PC-3 (cell line): ENCODE data around the gene ZMYM4. TPM values are rescaled to one million over a fixed set of nuclear protein-coding genes. Genes with fewer than 3 reads are reported as not detected.

Experiments used
- ATAC-seq: fragments of 200-7000 bp; cut with Tn5 transposase; 2 replicates; pipeline ENCODE4 v1.9.1; 2020; ENCODE audit warnings: mild to moderate bottlenecking, moderate library complexity
- BruUV-seq: library from RNA; stranded (reverse); fragments of 400-500 nt; replicated peaks from 2 replicates; lab custom pipeline; 2021; lab: Mats Ljungman, UMichigan
- CTCF ChIA-PET: fragments of 300-600 bp; sonication (Branson Sonifier 250); formaldehyde crosslinking; loops from one replicate; lab custom pipeline; 2022; ENCODE audit warnings: antibody characterized with exemption; lab: Charles Lee
- POLR2A ChIA-PET: fragments of 300-600 bp; sonication (Branson Sonifier 250); formaldehyde crosslinking; loops from one replicate; lab custom pipeline; 2022; ENCODE audit warnings: antibody characterized with exemption; ENCODE audit not compliant: unreplicated experiment; lab: Charles Lee
- DNase-seq: peaks from one replicate; pipeline ENCODE4 v3.0.0-alpha.2; 2015
- H2AFZ ChIP-seq: fragments of 300-600 bp; sonication (generic); 2 replicates; pipeline ENCODE4 v1.6.0; 2016; ENCODE audit warnings: antibody characterized with exemption, low read length
- H3F3A ChIP-seq: fragments of 300-600 bp; sonication (generic); one replicate; pipeline ENCODE4 v1.6.0; 2017; ENCODE audit warnings: antibody characterized with exemption, low read length, control low read depth, mild to moderate bottlenecking; ENCODE audit not compliant: unreplicated experiment
- H3K27ac ChIP-seq: fragments of 300-600 bp; sonication (generic); 2 replicates; pipeline ENCODE4 v1.5.1; 2016; ENCODE audit warnings: mild to moderate bottlenecking, low read length
- H3K27me3 ChIP-seq: fragments of 300-600 bp; sonication (generic); 2 replicates; pipeline ENCODE4 v1.6.1; 2016; ENCODE audit warnings: low read length, mixed read lengths
- H3K36me3 ChIP-seq: fragments of 300-600 bp; sonication (generic); 2 replicates; pipeline ENCODE4 v1.6.1; 2016; ENCODE audit warnings: low read depth, mixed run types, low read length, mixed read lengths
- H3K4me1 ChIP-seq: fragments of 300-600 bp; sonication (generic); 2 replicates; pipeline ENCODE4 v1.5.1; 2016; ENCODE audit warnings: low read length; ENCODE audit not compliant: insufficient read depth
- H3K4me2 ChIP-seq: fragments of 300-600 bp; sonication (generic); 2 replicates; pipeline ENCODE4 v1.6.0; 2016; ENCODE audit warnings: low read length
- H3K4me3 ChIP-seq: fragments of 300-600 bp; sonication (generic); 2 replicates; pipeline ENCODE4 v1.5.1; 2016; ENCODE audit warnings: mild to moderate bottlenecking, low read length, mixed read lengths
- H3K79me2 ChIP-seq: fragments of 300-600 bp; sonication (generic); 2 replicates; pipeline ENCODE4 v1.6.1; 2017; ENCODE audit warnings: low read length, mixed read lengths
- H3K9ac ChIP-seq: fragments of 300-600 bp; sonication (generic); 2 replicates; pipeline ENCODE4 v1.6.0; 2016; ENCODE audit warnings: mild to moderate bottlenecking, low read length
- H3K9me2 ChIP-seq: fragments of 300-600 bp; sonication (generic); replicated peaks from 2 replicates; pipeline ENCODE4 v1.6.1; 2016; ENCODE audit warnings: mixed run types, low read length, mixed read lengths
- H3K9me3 ChIP-seq: fragments of 300-600 bp; sonication (generic); 2 replicates; pipeline ENCODE4 v1.6.1; 2016; ENCODE audit warnings: low read length, mixed read lengths
- H4K20me1 ChIP-seq: fragments of 300-600 bp; sonication (generic); 2 replicates; pipeline ENCODE4 v1.6.1; 2016; ENCODE audit warnings: low read length, mixed read lengths
- EZH2 ChIP-seq: fragments of 300-600 bp; sonication (generic); IDR thresholded peaks from one replicate; pipeline ENCODE4 v1.6.1; 2017; ENCODE audit warnings: antibody characterized with exemption, mild to moderate bottlenecking, low read length; ENCODE audit not compliant: unreplicated experiment
- EZH2phosphoT487 ChIP-seq: fragments of 300-600 bp; sonication (generic); IDR thresholded peaks from 2 replicates; pipeline ENCODE4 v1.6.1; 2018; ENCODE audit warnings: mild to moderate bottlenecking, antibody characterized with exemption, low read length, borderline replicate concordance
- intact Hi-C: fragments of 100-400 bp; cut with micrococcal nuclease; formaldehyde crosslinking; loops from 2 replicates; pipeline ENCODE4 v1.9.0; 2023
- total RNA-seq: library from RNA; depleted of rRNA; stranded (reverse); fragments of >200 nt; gene quantifications from 2 replicates; pipeline ENCODE4 v1.2.3, GENCODE V29; 2014
- TF ChIP-seq, protein P1 (sequence below): fragments of 300-600 bp; sonication (generic); conservative IDR thresholded peaks from 2 replicates; pipeline ENCODE4 v1.5.1; 2017; ENCODE audit warnings: antibody characterized with exemption, low read depth, mild to moderate bottlenecking, low read length

Gene ZMYM4
- total RNA-seq, 1 experiment from 2014 or later: 28.5 TPM

DNA sequence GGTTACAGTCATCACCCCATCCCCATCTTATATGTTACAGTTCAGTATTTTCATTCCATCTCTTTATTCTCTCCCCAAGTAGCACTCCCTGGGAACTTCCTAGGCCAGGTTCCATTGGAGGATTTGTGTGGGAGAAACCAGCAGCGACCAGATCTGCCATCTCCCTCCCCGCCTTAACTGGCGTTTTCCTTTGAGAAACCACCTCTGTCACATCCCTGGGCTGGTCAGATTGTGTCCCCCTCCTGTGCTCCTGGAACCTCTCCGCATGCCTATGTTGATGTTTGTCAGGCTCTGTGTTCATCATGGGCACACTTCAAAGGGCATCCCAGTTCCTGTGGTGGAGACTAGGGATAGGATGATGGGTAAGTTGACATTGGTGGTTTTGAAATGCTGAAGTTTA lies 162.3 kb downstream of the ZMYM4 start:
- ChIA-PET CTCF (no interaction called here), POLR2A (no interaction called here)
- Histone ChIP-seq H3K9ac (no peak overlapping the region), H3K36me3 (no peaks in the 10 kb centered on the region; the same call in 1 of the 2 replicates), H3F3A (no peaks in the 10 kb centered on the region), H3K4me2 (no peak overlapping the region), H3K27me3 (no peaks in the 10 kb centered on the region), H3K4me1 (no peaks in the 10 kb centered on the region), H3K9me2 (no peaks in the 10 kb centered on the region), H2AFZ (no peak overlapping the region), H3K9me3 (no peaks in the 10 kb centered on the region), H4K20me1 (no peaks in the 10 kb centered on the region), H3K27ac (no peak overlapping the region), H3K4me3 (no peak overlapping the region), H3K79me2 (no peaks in the 10 kb centered on the region)
- TF ChIP-seq EZH2 (no peak), EZH2phosphoT487 (no peak)
- TF ChIP-seq, protein P1, sequence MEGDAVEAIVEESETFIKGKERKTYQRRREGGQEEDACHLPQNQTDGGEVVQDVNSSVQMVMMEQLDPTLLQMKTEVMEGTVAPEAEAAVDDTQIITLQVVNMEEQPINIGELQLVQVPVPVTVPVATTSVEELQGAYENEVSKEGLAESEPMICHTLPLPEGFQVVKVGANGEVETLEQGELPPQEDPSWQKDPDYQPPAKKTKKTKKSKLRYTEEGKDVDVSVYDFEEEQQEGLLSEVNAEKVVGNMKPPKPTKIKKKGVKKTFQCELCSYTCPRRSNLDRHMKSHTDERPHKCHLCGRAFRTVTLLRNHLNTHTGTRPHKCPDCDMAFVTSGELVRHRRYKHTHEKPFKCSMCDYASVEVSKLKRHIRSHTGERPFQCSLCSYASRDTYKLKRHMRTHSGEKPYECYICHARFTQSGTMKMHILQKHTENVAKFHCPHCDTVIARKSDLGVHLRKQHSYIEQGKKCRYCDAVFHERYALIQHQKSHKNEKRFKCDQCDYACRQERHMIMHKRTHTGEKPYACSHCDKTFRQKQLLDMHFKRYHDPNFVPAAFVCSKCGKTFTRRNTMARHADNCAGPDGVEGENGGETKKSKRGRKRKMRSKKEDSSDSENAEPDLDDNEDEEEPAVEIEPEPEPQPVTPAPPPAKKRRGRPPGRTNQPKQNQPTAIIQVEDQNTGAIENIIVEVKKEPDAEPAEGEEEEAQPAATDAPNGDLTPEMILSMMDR: no peak
- intact Hi-C loops: no loop called here
- BruUV-seq: no TSS peak
- ATAC-seq (no peak), DNase-seq (no peak)

DNA sequence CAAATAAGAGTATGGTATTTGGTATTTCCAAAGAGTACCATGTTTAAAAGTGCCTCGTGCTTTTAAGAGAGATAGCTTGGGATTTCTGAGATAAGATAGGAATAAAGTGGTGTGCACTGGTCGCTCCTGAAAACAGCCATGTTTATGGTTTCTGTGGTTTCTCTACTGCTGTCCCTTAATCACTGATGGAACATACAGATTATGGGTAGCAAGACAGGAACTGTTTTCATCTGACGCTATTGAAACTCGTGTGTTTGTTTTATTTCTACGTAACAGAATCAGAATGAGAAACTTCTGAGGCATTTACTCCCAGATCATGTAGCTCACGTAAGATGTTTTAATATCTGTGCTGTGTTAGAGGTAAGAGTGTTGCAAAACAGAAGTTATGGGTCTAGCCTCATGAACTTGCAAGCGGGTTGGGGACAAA lies 162.7 kb downstream of the ZMYM4 start:
- no peaks in the 10 kb centered on the region; the same call in 1 of the 2 replicates for H3K36me3 ChIP-seq
- no peaks in the 10 kb centered on the region for H3K27me3 ChIP-seq
- no TSS peak for BruUV-seq
- ChIA-PET POLR2A (no interaction called here), CTCF (no interaction called here)
- no peaks in the 10 kb centered on the region for H3K79me2 ChIP-seq
- no peaks in the 10 kb centered on the region for H3K9me3 ChIP-seq
- DNase-seq (no peak), ATAC-seq (no peak)
- TF ChIP-seq, protein P1: no peak
- TF ChIP-seq EZH2phosphoT487 (no peak), EZH2 (no peak)
- no peak overlapping the region for H2AFZ ChIP-seq
- H3K4me1 ChIP-seq: no peaks in the 10 kb centered on the region
- no peaks in the 10 kb centered on the region for H3K9me2 ChIP-seq
- intact Hi-C loops: no loop called here
- no peaks in the 10 kb centered on the region for H3F3A ChIP-seq
- H3K4me3 ChIP-seq: no peak overlapping the region
- H3K27ac ChIP-seq: no peak overlapping the region
- H4K20me1 ChIP-seq: no peaks in the 10 kb centered on the region
- no peak overlapping the region for H3K4me2 ChIP-seq
- no peak overlapping the region for H3K9ac ChIP-seq

DNA sequence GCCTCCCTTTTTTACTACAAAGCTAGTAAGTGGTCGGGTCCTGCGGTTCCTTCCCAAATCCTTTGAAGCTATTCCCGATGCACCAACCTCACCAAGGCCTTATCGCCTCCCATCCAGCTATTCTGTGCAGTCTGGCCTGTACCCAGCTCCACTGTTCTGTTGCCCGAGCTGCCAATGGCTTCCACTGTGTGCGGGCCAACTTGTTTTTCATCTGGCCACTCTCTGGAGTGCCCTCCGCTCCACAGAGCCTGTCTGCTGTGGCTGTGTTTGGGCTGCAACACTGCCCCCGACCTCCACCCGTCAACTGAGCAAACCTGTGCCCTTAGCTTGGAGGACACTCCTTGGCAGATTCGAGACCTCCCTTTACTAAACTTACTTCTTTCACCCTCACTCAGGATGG lies 163.7 kb downstream of the ZMYM4 start:
- Histone ChIP-seq H3K4me2 (no peak overlapping the region), H3K4me1 (no peaks in the 10 kb centered on the region), H3K27ac (no peak overlapping the region), H4K20me1 (no peaks in the 10 kb centered on the region), H3K27me3 (no peaks in the 10 kb centered on the region), H3K79me2 (no peaks in the 10 kb centered on the region), H3K4me3 (no peak overlapping the region), H2AFZ (no peak overlapping the region), H3K9me3 (no peaks in the 10 kb centered on the region), H3K9ac (no peak overlapping the region), H3F3A (no peaks in the 10 kb centered on the region), H3K9me2 (no peaks in the 10 kb centered on the region), H3K36me3 (no peaks in the 10 kb centered on the region; the same call in 1 of the 2 replicates)
- POLR2A ChIA-PET: no interaction called here
- DNase-seq: no peak
- no peak for ATAC-seq
- no TSS peak for BruUV-seq
- intact Hi-C loops: no loop called here
- CTCF ChIA-PET: no interaction called here
- TF ChIP-seq, protein P1: no peak
- no peak for TF ChIP-seq EZH2
- TF ChIP-seq EZH2phosphoT487: no peak
